ENCODE data around the gene CBFB. TPM values are rescaled to one million over a fixed set of nuclear protein-coding genes. Genes with fewer than 3 reads are reported as not detected.

CBFB gene
- total RNA-seq, 4 donors from 2014 or later: 26.0 to 59.3 (median 41.9) TPM

- Histone ChIP-seq H3K4me1 (peaks cover 14 to 66% (median 20%) of the 10 kb centered on the region in 3 donors), H3K36me3 (peaks cover 0 to 42% (median 6%) of the 10 kb centered on the region in 3 donors), H3K27me3 (no peaks in the 10 kb centered on the region), H3K4me3 (no peak overlapping the region), H3K9me3 (no peaks in the 10 kb centered on the region), H3K27ac (no peak overlapping the region)
- no peak for TF ChIP-seq CTCF (IDR thresholded peaks at IDR 0.05)
- TF ChIP-seq POLR2A (IDR thresholded peaks at IDR 0.05): no peak
- no peak for DNase-seq
- intact Hi-C loops (cut with DNase I): no loop called here
- 44 to 60% methylated on average over 4 of the region's 4 CpGs for WGBS, 2 donors
These were observed 5.5 kb downstream of the CBFB start for GRCh38 chr16:67034487-67034886.

GRCh38 chr16:67035364-67035763 lies 6.4 kb downstream of the CBFB start:
- no peak overlapping the region for H3K27ac ChIP-seq
- no peak for TF ChIP-seq CTCF (IDR thresholded peaks at IDR 0.05)
- no peak for TF ChIP-seq POLR2A (IDR thresholded peaks at IDR 0.05)
- peaks cover 0 to 50% (median 6%) of the 10 kb centered on the region in 3 donors for H3K36me3 ChIP-seq
- 67 to 78% methylated on average over 1 of the region's 1 CpG for WGBS, 2 donors
- intact Hi-C loops (cut with DNase I): no loop called here
- DNase-seq: no peak
- no peaks in the 10 kb centered on the region for H3K9me3 ChIP-seq
- no peak overlapping the region for H3K4me3 ChIP-seq
- peaks cover 11 to 61% (median 19%) of the 10 kb centered on the region in 3 donors for H3K4me1 ChIP-seq
- H3K27me3 ChIP-seq: no peaks in the 10 kb centered on the region

DNA sequence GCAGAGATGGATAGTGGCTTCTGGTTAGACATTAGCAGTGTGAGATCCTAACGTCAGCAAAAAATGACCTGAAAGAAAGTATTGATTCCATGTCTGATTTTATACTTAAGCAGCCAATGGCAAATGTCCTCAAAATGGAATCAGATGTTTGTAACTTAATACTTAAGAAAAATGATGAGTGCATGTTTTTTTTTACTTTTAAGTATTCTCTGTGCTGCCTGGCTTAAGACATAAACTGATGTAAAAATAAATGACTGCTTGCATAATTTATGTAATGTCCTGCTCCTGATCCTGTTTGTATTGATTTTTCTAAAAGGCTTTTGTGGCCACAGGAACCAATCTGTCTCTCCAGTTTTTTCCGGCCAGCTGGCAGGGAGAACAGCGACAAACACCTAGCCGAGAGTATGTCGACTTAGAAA lies 7.4 kb downstream of the CBFB start:
- Histone ChIP-seq H3K4me3 (no peak overlapping the region), H3K9me3 (no peaks in the 10 kb centered on the region), H3K4me1 (peaks cover 3 to 57% (median 9%) of the 10 kb centered on the region in 3 donors), H3K27ac (no peak overlapping the region), H3K36me3 (peaks cover 0 to 54% (median 6%) of the 10 kb centered on the region in 3 donors), H3K27me3 (no peaks in the 10 kb centered on the region)
- TF ChIP-seq CTCF (IDR thresholded peaks at IDR 0.05): no peak
- no peak for TF ChIP-seq POLR2A (IDR thresholded peaks at IDR 0.05)
- no peak for DNase-seq
- WGBS, 2 donors: 66 to 89% methylated on average over 5 of the region's 5 CpGs
- intact Hi-C loops (cut with DNase I): no loop called here

DNA sequence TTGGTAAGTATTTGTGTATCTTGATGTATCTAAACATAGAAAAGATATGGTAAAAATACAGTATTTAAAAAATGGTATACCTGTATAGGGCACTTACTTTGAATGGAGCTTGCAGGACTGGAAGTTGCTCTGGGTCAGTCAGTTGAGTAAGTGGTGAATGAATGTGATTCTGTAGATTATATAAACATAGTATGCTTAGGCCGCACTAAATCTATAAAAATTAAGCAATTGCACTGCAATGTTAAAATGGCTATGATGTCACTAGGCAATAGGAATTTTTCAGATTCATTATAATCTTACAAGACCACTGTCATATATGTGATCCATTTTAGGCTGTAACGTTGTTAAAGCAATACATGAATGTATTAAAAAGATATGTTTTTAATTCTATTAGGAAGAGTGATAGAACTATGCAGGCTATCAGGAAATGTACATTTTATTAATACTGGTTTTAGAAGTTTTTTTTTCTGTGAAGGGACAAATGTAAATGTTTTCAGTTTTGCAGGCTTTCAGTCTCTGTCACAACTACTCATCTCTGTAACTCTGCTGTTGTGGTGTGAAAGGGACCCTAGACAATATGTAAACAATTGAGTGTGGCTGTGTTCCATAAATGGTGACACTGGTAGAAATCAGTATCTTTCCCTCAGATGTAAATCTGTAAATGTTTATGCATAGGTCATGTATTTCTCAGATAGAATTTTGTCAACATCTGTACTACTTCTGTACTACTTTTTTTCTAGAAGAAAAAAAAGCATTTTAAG lies 10.5 kb downstream of the CBFB start:
- Histone ChIP-seq H3K27me3 (no peaks in the 10 kb centered on the region), H3K4me1 (peaks cover 0 to 31% (median 2%) of the 10 kb centered on the region in 3 donors), H3K27ac (no peak overlapping the region), H3K9me3 (no peaks in the 10 kb centered on the region), H3K36me3 (peaks cover 0 to 51% (median 6%) of the 10 kb centered on the region in 3 donors), H3K4me3 (no peak overlapping the region)
- no peak for DNase-seq
- TF ChIP-seq CTCF (IDR thresholded peaks at IDR 0.05) (no peak), POLR2A (IDR thresholded peaks at IDR 0.05) (no peak)
- intact Hi-C loops (cut with DNase I): no loop called here
- WGBS, 2 donors: 86 to 96% methylated on average over 2 of the region's 2 CpGs

GRCh38 chr16:67040166-67040565 lies 11.2 kb downstream of the CBFB start:
- TF ChIP-seq CTCF (IDR thresholded peaks at IDR 0.05) (no peak), POLR2A (IDR thresholded peaks at IDR 0.05) (no peak)
- H3K27me3 ChIP-seq: no peaks in the 10 kb centered on the region
- intact Hi-C loops (cut with DNase I): no loop called here
- no peak overlapping the region for H3K27ac ChIP-seq
- no peak overlapping the region for H3K4me3 ChIP-seq
- no peak for DNase-seq
- H3K9me3 ChIP-seq: no peaks in the 10 kb centered on the region
- H3K4me1 ChIP-seq: peaks cover 0 to 24% (median 2%) of the 10 kb centered on the region in 3 donors
- 65 to 80% methylated on average over 2 of the region's 2 CpGs for WGBS, 2 donors
- H3K36me3 ChIP-seq: peaks cover 0 to 54% (median 6%) of the 10 kb centered on the region in 3 donors
